Glomerular endothelial cell (primary cell): Measurements from ENCODE around the gene UBXN11. TPM values are rescaled to one million over a fixed set of nuclear protein-coding genes. Genes with fewer than 3 reads are reported as not detected.

Experiments used
- DNase-seq: peaks from one replicate; pipeline ENCODE4 v3.0.0-alpha.2; 2011; ENCODE audit warnings: low read depth, low spot score; ENCODE audit errors: extremely low read depth
- total RNA-seq: library from RNA; depleted of rRNA; stranded (reverse); fragments of >200 nt; gene quantifications from 2 replicates; pipeline ENCODE4 v1.2.3, GENCODE V29; 2015

UBXN11 gene
- total RNA-seq, 1 donor from 2014 or later = 5.0 TPM

- DNase-seq = peak; percentile 89
These were observed 30.6 kb downstream of the UBXN11 start for GRCh38 chr1:26275580-26276431.

- no peak for DNase-seq
These were observed 31.5 kb downstream of the UBXN11 start for GRCh38 chr1:26274801-26275425.

GRCh38 chr1:26269198-26269550 is 37.3 kb downstream of the UBXN11 start:
- no peak for DNase-seq

GRCh38 chr1:26268290-26269197 is 37.9 kb downstream of the UBXN11 start:
- no peak for DNase-seq

GRCh38 chr1:26265405-26265804 is 41.0 kb downstream of the UBXN11 start:
- DNase-seq = no peak

- DNase-seq = no peak
These were observed 43.2 kb downstream of the UBXN11 start for GRCh38 chr1:26263212-26263611.

GRCh38 chr1:26259578-26259977 is 46.9 kb downstream of the UBXN11 start:
- no peak for DNase-seq

GRCh38 chr1:26259005-26259404 is 47.4 kb downstream of the UBXN11 start:
- no peak for DNase-seq

GRCh38 chr1:26257222-26257621 is 49.2 kb downstream of the UBXN11 start:
- DNase-seq = no peak

GRCh38 chr1:26254404-26254803 is 52.0 kb downstream of the UBXN11 start:
- no peak for DNase-seq

GRCh38 chr1:26252718-26253117 is 53.7 kb downstream of the UBXN11 start:
- DNase-seq = no peak

- DNase-seq = no peak
These were observed 66.5 kb downstream of the UBXN11 start for GRCh38 chr1:26239936-26240335.

GRCh38 chr1:26237230-26237966 is 69.0 kb downstream of the UBXN11 start:
- no peak for DNase-seq

GRCh38 chr1:26234644-26235370 is 71.6 kb downstream of the UBXN11 start:
- no peak for DNase-seq

GRCh38 chr1:26233903-26234643 is 72.4 kb downstream of the UBXN11 start, which contains the start of gene CEP85:
CEP85 (plus strand) TSS chr1:26234200; CDS start chr1:26239784, 5,584 bp downstream.
- DNase-seq = peak; percentile 86
